Mesenteric fat pad (tissue), 1 donor: ENCODE results near the gene RTTN. TPM values are rescaled to one million over a fixed set of nuclear protein-coding genes. Genes with fewer than 3 reads are reported as not detected.

Experiments used
- DNase-seq: peaks from one replicate; pipeline ENCODE4 v3.0.0-alpha.2; 2020; ENCODE audit warnings: low spot score
- total RNA-seq: library from RNA; stranded (reverse); fragmentation: NEBNext Ultra II Directional; extraction: Animal tissue kit (Norgen Biotek cat#: 25700); gene quantifications from one replicate; pipeline ENCODE4 v1.2.1, GENCODE V29; 2021
- donor health status: DM: yes; HTN: yes; CAD: no.

The RTTN gene
- total RNA-seq, 1 donor from 2014 or later, result 8.1 TPM

DNA sequence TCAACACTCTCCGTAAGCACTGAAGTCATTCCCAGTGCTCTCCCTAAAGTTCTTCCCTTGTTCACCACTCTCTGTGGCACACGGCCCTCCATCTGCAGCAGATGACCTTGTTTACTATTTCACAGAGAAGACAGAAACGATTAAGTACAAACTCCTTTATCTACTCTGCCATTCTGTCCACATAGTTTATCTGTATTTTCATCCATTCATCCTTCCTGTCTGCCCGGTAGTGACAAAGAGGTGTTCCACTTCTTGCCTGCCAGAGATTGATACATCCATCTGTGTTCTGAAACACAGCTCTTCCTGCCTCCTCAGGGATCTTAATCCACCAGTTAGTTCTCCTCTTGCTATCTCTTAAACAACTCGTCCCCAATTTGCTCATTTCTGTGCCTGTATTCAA lies 179.9 kb downstream of the RTTN start:
- DNase-seq, result no peak

DNA sequence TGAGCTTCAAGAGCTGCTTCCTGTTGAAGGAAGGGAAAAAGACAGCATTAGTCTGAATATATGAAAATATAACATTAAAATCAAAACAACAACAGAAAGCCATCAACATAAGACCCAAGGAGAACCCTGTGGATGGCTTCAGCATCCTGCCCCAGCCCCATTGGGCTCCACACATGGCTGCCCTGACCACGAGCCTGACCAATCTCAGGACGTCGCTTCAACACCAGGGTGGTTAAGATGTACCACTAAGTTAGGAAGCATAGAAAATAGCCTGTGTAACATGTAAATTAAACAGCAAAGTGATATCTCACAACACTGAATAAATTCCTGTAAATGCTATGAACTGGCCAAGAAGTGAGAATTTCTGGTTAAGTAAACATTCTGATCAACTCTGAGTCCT lies 180.7 kb downstream of the RTTN start:
- no peak for DNase-seq

DNA sequence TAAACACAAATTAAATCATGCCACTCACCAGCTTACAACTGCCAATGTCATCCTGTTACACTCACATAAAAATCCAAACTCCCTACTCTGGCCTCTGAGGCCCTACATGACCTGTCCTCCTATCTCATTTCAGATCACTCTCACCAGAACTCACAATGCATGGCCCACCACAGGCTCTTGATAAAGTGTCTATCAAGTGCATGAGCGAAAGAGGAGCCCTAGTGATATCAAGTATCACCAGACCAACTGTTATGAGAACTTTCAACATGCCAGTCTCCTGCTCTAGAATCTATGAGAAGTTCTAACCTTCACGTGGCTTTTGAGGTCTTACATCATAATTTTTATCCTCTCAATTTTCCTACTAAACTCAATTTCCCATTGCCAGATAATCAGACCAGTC lies 181.4 kb downstream of the RTTN start:
- no peak for DNase-seq

DNA sequence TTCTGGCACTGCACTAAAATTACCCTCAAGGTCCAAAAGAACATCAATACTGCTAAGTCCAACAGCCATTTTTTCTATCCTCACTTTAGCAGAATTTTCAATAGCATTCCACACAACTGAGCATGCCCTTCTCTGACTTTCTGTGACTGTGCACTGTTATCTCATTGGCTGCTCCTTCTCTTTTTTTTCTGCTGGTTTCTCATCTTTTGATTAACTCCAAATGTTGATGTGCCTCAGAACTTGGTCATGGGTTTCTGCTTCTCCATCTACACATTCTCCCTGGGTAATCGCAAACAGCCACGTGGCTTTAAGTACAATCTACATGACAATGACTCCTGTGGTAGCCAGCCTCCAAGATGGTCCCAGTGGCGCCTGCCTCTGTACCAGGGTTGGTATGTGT lies 182.9 kb downstream of the RTTN start:
- no peak for DNase-seq

DNA sequence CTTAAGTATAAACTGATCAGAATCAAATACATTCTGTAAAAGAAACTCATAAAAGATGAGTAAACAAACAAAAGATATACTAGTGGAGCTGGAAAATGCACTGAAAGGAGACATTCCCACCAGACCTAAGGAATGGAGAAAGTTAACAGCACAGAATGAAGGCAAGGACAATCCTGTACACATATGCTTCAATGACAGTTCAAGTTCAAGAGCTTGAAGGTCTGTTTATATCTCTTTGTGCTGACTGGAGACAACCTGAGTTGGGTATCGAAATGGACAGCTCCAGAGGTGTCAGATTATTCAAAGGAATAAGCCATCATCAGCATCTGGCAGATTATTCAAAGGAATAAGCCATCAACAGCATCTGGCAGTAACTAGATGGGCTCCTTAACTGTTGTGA lies 184.0 kb downstream of the RTTN start:
- no peak for DNase-seq

DNA sequence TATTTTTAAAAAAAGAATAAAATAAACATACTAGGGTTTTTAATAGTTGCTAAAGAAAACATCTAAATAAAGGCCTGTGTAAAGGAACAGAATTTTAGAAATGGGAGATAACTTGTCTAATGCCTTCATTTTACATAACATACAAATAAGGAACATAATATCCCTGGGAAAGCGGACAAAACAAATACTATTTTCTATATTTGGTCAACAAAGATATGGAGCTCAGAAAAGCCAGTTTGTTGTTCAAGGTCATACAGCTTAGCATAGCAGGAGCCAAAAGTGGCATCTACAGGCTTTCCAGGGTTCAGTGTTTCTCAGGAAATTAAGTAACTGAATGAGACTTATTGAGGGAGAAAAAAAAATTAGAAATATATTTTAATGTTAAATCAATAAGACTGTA lies 184.4 kb downstream of the RTTN start:
- DNase-seq, result no peak

DNA sequence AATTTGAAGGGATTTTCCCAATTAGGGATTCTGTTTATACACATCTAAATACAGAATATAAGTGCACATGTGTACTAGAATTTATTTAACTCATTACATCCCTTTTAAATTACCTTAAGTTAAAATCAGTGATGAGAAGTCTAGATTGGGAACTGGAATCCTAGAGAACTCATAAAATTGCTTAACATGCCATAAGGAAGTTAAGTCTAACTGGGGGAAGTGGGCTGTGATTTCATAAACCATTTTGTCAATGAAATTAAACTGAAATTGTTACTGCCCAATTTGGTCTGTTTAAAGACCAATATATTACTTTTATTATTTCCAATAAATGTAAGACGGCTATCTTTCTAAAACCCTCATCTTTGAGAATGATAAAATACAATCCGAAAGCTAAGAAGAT lies 185.5 kb downstream of the RTTN start:
- no peak for DNase-seq

DNA sequence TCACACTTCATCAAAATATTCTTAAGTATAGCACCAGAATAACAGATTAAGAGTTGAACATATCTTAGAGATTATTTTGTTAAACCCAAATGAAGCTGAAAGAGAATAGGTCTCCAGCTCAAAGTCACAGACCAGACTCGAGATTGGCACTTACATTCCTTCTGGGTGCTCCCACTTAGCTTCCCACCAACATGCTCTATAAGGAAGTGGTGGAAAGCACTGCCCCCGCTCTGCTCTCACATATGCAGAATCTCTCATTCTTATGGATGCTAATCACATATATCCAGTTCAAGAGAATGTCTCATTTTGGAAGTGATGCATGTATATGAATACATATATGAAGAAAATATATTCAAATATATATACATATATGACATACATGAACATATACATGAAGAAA lies 186.4 kb downstream of the RTTN start:
- no peak for DNase-seq

DNA sequence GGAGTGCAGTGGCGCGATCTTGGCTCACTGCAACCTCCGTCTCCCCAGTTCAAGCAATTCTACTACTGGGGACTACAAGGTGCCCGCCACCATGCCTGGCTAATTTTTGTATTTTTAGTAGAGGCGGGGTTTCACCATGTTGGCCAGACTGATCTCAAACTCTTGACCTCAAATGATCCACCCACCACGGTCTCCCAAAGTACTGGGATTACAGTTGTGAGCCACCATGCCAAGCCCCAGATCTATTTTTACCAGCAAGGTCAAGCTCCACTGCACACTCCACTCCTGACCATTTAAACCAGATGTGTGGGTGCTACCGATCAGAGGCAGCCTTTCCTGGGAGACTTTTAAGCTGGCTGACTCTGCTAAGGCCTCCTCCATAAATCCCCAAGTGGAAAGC lies 190.4 kb downstream of the RTTN start:
- no peak for DNase-seq

DNA sequence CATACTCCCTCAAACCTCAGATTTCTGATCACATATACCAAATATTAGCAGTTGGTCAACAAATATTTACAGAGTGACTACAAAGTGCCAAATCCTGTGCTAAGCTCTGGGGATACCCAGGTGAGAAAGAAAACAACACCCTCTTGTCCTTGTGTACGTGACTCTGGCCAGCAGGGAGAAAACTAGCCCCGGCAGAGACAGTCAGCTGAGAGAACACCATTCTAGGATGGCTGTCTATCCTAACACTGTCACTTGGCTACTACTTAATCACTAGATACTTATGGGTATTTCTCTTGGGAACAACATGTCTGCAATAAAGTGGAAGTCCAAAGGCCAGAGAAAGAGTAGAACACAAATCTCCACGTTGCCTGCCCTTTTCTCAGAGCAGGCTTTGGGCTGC lies 199.9 kb downstream of the RTTN start:
- DNase-seq, result no peak

DNA sequence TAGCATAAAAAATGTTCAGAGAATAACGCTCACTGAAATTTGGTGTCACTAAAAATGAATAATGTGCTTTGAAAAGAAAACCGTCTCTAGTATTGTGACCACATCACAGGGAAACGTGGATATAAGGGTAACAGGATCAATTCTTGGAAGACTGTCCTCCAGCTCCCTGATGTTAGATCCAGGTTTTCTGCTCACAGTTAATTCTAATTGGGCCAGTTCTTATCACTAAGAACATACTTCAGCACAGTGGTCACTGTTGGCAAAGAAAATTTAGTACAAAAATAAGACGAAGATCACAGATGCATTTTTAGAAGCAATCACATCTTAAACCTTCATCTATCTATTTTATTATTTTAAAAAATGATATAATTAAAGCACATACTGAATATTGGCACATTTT lies 200.8 kb downstream of the RTTN start:
- no peak for DNase-seq

DNA sequence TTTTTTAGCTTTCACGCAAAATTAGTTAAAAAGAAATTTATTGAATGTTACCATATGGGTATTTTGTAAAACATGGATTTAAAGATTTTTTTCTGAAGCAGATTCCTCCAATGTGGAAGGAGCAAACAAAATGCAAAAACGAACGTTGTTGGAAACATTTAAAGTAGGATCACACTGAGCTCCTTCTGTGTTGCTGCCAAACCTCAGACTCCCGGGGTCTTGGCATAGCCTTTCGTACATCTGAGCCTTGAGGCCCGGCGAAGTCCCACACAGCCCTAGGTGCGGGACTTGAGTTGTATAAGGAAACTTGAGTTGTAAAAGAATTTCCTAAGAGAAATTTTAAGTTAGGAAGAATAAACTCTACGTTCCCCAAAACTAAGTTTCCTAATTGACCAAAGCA lies 205.8 kb downstream of the RTTN start:
- DNase-seq, result no peak

DNA sequence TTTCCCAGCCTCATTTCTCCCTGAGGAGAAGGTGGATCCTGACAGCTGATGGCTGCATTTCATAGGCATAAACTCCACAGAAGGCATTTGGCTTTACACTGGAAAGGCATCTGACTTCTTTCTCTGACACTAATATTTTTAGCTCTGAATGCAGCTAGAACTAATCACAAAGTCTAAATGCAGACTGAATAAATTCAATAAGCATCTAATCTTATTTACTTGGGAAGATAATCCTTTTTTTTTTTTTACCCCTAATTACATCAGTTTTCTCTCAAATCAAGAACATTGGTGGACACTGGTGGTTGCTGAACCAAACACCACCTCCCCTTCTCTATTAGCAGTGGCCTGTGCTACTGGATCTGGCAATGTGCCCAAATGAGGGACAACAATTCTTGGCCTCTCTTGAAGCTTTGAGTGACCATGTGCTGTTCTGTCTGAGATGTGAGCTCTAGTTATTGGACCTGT lies 206.9 kb downstream of the RTTN start:
- DNase-seq, result no peak

DNA sequence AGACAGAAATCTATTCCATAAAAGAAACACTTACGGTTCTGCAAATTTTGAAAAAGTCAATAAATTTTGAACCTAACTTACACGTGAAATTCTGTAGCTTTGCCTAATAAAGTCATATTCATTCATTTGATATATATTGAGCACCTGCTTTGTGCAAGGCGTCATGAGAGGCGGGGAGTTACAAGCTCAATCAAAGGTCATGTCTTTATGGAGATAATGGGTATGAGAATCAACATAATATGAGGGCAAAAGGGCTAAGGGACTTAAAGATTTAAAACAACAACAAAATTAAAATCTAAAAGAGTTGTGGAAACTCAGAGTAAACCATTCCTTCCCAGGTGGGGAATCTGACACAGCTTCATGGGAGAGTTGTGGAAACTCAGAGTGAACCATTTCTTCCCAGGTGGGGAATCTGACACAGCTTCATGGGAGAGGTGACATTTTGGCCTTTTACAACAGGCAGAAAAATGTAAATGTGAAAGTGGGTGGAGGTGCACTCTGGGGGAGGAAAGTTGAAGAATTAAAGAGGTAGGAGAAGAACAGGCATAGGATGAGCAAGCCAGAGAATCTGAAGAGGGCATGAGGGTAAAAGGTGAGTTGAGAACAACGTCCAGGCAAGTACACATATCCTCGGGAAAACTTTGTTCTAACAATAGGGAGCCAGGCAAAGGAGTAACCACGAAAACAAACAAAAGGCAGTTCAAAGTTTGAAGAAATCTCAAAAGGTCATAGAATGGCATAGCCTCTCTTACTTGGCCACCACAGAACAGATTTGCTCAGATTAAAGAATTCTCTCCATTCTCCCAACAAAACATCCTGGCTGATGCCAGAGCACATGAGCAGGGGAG lies 208.3 kb downstream of the RTTN start:
- DNase-seq, result no peak

DNA sequence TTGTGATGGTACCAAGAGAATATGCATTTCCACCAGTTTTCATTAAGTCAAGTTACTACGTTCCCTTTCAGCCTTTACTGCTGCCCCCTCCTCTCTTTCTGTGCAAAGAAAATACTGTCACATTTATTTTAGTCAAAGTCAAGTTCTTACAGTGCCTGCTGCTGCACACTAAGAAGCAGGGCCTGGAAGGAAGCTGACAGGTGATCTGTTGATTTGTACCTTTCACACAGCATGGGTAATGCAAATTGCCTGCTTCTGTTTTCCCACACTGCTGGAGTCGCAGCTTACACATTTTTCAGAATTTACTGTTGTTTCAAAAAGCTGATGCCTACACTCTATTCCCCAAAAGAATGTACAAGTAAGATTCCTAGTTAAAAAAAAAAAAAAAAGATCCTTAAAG lies 209.1 kb downstream of the RTTN start:
- no peak for DNase-seq

DNA sequence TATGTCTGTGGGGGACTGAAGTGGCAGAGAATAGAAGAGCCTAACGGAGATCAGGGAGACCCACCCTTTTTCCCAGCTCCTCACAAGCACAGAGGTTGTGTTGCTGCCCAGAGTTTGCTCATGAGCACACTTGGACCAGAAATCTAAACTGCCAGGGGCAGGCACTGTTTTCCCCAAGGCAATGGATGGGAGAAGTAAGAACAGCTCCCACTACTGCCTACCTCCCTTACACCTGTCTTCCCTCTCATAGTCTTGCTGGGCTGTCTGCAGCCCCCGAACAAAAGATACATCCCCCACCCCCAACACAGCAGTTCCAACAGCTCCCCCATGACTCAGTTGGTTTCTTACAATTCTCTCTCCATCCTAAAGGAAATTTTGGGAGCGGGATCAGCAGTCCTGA lies 209.7 kb downstream of the RTTN start:
- no peak for DNase-seq

DNA sequence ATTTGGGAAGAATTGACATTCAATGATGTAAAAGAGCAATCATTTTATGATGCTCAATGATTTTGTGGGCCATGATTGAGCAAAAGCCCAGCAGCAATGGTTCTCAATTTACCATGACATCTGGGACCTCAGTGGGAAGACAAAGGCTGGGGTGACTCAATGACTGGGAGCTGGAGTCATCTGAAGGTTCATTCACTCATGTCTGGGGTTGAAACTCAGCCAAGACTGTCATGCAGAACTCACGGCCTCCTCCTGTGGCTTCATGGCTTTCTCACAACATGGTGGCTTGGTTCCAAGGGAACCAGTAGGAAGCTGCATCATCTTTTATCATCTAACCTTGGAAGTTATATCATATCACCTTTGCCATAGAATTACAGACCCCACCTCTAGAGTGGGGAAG lies 212.7 kb downstream of the RTTN start:
- DNase-seq, result no peak

DNA sequence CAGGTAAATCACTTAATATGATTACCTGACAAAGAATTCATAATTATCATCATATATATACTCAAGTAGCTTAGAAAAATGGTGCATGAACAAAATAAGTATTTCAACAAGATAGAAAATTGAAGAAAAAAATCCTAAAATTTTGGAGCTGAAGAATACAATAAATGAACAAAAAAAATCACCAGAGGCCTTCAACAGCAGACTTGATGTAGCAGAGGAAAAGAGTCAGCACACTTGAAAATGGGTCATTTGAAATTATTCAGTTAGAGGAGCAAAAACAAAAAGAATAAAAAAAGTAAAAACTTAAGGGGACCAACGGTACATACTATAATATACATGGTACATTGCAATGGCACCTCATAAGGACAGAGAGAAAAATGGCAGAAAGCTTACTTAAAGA lies 217.6 kb downstream of the RTTN start:
- no peak for DNase-seq

DNA sequence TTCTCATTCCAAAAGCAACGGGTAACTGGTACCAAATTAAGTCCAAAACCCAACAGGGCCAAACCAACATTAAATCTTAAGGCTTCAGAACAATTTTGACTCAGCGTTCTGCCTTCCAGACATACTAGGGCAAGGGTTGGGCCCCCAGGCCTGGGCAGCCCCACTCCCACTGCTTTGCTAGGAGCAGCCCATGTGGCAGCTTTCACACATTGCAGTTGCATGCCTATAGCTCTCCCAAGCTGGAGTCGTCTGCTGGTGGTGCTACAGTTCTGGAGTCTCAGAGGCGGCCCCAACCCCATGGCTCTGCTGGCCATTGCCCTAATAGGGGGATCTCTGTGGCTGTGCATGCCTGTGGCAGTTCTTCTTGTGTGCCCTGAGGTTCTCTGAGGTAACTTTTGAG lies 220.2 kb downstream of the RTTN start:
- no peak for DNase-seq

DNA sequence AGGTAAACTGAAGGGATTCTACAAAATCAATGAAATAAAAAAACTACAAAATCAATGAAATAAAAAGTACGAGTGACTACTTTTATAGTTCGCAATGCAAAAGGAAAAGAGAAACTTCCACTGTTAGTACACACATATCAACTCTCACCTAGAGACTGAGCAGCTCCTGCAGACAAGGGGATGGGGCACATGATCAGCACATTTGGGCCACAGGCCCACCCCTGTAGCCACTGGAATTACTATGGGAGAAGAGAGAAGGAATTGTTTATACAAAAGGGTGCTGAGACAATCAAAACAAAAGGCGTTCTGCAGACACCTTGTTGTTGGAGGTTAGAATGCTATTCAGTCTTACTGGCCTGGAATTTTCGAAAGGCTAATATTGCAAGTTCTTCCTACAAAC lies 223.1 kb downstream of the RTTN start:
- DNase-seq, result no peak

DNA sequence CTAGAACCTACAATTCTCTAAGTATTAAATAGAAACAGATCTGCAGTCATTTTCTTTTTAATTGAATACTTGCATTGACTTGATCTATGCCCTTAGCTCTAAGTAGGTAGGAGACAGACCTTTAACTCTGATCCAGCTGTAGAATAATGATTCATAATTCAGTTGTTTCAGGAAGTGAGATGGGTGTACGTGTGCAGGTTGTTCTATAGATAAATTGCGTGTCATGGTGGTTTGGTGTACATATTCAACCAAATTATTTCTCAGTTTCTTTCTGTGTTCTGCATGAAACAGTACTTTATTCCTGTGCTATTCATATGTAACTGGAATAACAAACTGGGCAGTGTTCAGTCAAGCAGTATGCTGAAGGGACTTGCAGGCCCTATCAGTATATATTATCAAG lies 223.5 kb downstream of the RTTN start:
- no peak for DNase-seq

DNA sequence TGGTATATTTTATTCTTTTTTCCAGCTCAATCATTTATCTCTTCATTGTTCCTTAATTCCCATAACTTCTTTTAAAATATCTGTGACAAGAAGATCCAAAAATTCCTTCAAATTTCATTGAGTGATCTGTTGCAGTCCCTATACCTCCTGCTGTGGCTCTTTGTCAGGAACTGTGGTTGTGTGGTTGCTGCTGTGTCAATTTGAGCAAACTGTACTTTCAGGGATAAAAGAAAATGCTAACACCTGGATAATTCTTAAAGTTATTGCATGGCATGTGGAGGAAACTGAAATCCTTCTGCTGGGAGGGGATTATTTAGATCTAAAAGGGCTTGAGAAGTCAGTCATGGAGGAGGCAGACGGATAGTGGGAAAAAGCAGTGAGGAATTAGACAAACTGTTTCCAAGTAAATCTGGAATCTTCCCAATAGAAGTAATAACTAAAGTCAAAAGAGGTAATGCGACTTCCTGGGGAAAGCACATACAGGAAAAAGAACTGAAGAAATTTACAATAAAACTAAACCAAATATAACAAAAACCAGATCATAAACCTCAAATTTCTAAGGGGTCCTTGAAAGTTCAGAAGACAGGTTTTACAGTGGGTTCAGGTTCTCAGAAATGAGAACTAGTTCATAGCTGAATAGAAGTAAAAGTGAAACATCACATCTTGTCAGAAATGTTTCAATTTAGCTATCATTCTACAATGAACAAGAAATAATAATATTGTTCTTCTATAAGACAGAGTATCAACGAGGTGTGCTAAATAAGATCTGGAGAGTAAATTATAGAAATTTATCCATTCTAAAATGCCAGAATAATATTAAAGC lies 224.3 kb downstream of the RTTN start:
- DNase-seq, result no peak

DNA sequence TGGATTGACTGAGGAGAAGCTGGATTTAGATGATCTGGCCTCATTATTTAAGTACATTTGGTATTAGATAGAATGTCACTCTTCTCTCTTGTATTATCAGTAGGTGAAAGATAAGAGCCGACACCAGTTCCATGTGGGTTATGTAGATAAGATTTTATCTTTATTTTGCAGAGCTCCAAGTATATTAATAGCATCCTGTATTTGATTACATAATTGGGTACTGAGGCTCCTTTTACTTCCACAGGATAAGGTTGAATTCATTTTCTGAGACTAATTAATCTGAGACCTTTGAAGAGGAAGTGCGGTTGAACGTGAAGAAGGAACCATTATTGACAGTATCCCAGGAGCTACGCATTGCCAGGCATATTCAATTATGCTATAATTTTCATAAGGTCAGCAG lies 225.0 kb downstream of the RTTN start:
- no peak for DNase-seq
